ENCODE measurements around the gene TNNI3. TPM values are rescaled to one million over a fixed set of nuclear protein-coding genes. Genes with fewer than 3 reads are reported as not detected.

The TNNI3 gene
- total and polyA plus RNA-seq, 3 experiments from 2014 or later: not detected

- H3K27ac ChIP-seq (ENCODE audit: low read depth, low read length): no peak within 1 kb of the TSS
- Mint-ChIP-seq H3K9me3 (peaks cover 3 to 12% (median 7%) of the 10 kb centered on the region in 5 donors), H3K4me3 (peak within 1 kb of the TSS in 4 of 7 donors; percentile 17 to 59 (median 26)), H3K27me3 (peaks cover 27 to 33% of the 10 kb centered on the region in 2 donors), H3K4me1 (peaks cover 15 to 25% (median 18%) of the 10 kb centered on the region in 3 donors), H3K36me3 (peaks cover 0 to 1% (median 0%) of the 10 kb centered on the region in 3 donors), H3K27ac (peak within 1 kb of the TSS in 1 of 8 donors; percentile 58)
- DNase-seq: no peak
- H3K4me3 ChIP-seq (ENCODE audit: low read length): no peak within 1 kb of the TSS
- H3K9me3 ChIP-seq (ENCODE audit: low read length): peaks cover 10% of the 10 kb centered on the region
- no peaks in the 10 kb centered on the region for H3K36me3 ChIP-seq (ENCODE audit: insufficient read depth, low read length)
- POLR2A ChIA-PET: no interaction called here
- peaks cover 14% of the 10 kb centered on the region for H3K27me3 ChIP-seq (ENCODE audit: insufficient read depth, low read length, poor library complexity, severe bottlenecking)
- CTCF ChIA-PET: no interaction called here
- H3K4me1 ChIP-seq (ENCODE audit: insufficient read depth, low read length): peaks cover 23% of the 10 kb centered on the region
These were observed 8.2 kb downstream of the TNNI3 start, which contains the start of gene TNNT1 for GRCh38 chr19:55149078-55150003. Gene TNNT1, minus strand, starts transcription at chr19:55149206. Its CDS starts 2,049 bp downstream, at chr19:55147157.

GRCh38 chr19:55147545-55148251 is 9.8 kb downstream of the TNNI3 start:
- CTCF ChIA-PET: no interaction called here
- peak overlapping the region in 1 of 7 donors; percentile 59 for H3K4me3 Mint-ChIP-seq
- DNase-seq: no peak
- Histone ChIP-seq H3K27me3 (ENCODE audit: insufficient read depth, low read length, poor library complexity, severe bottlenecking) (peaks cover 15% of the 10 kb centered on the region), H3K27ac (ENCODE audit: low read depth, low read length) (peak overlapping the region; percentile 43), H3K4me3 (ENCODE audit: low read length) (no peak overlapping the region), H3K4me1 (ENCODE audit: insufficient read depth, low read length) (peaks cover 14% of the 10 kb centered on the region), H3K36me3 (ENCODE audit: insufficient read depth, low read length) (no peaks in the 10 kb centered on the region), H3K9me3 (ENCODE audit: low read length) (peaks cover 10% of the 10 kb centered on the region)
- peaks cover 0 to 12% (median 5%) of the 10 kb centered on the region in 5 donors for H3K9me3 Mint-ChIP-seq
- peaks cover 0 to 1% (median 0%) of the 10 kb centered on the region in 3 donors for H3K36me3 Mint-ChIP-seq
- POLR2A ChIA-PET: no interaction called here
- peak overlapping the region in 1 of 8 donors; percentile 38 for H3K27ac Mint-ChIP-seq
- H3K4me1 Mint-ChIP-seq: peaks cover 7 to 13% (median 8%) of the 10 kb centered on the region in 3 donors
- peaks cover 34 to 43% of the 10 kb centered on the region in 2 donors for H3K27me3 Mint-ChIP-seq

- peaks cover 17% of the 10 kb centered on the region for H3K27me3 ChIP-seq (ENCODE audit: insufficient read depth, low read length, poor library complexity, severe bottlenecking)
- CTCF ChIA-PET: interaction anchor here (1.0 kb wide), 1 partner anchor 155 kb away, joined by 3 read pairs; no protein-coding TSS in a partner anchor
- no peak overlapping the region for H3K27ac Mint-ChIP-seq
These were observed 10.7 kb downstream of the TNNI3 start for GRCh38 chr19:55146705-55147273.

GRCh38 chr19:55146078-55146704 is 11.3 kb downstream of the TNNI3 start:
- ChIA-PET CTCF (interaction anchor here (1.0 kb wide), 1 partner anchor 156 kb away, joined by 3 read pairs; no protein-coding TSS in a partner anchor), POLR2A (interaction anchor here (0.6 kb wide), 1 partner anchor 468 kb away, joined by 4 read pairs; no protein-coding TSS in a partner anchor)
- H3K36me3 Mint-ChIP-seq: no peaks in the 10 kb centered on the region
- H3K4me1 Mint-ChIP-seq: peaks cover 0 to 6% (median 1%) of the 10 kb centered on the region in 3 donors
- Histone ChIP-seq H3K4me1 (ENCODE audit: insufficient read depth, low read length) (no peaks in the 10 kb centered on the region), H3K27me3 (ENCODE audit: insufficient read depth, low read length, poor library complexity, severe bottlenecking) (peaks cover 23% of the 10 kb centered on the region), H3K36me3 (ENCODE audit: insufficient read depth, low read length) (no peaks in the 10 kb centered on the region), H3K9me3 (ENCODE audit: low read length) (no peaks in the 10 kb centered on the region), H3K27ac (ENCODE audit: low read depth, low read length) (no peak overlapping the region), H3K4me3 (ENCODE audit: low read length) (no peak overlapping the region)
- H3K4me3 Mint-ChIP-seq: no peak overlapping the region
- no peaks in the 10 kb centered on the region for H3K9me3 Mint-ChIP-seq
- H3K27me3 Mint-ChIP-seq: peaks cover 45 to 46% of the 10 kb centered on the region in 2 donors
- no peak overlapping the region for H3K27ac Mint-ChIP-seq
- no peak for DNase-seq

More at GRCh38 chr19:55146705-55147273, 10.7 kb downstream of the TNNI3 start:
- peaks cover 5% of the 10 kb centered on the region for H3K4me1 ChIP-seq (ENCODE audit: insufficient read depth, low read length)
- H3K36me3 ChIP-seq (ENCODE audit: insufficient read depth, low read length): no peaks in the 10 kb centered on the region
- H3K9me3 ChIP-seq (ENCODE audit: low read length): peaks cover 4% of the 10 kb centered on the region
- H3K27ac ChIP-seq (ENCODE audit: low read depth, low read length): peak overlapping the region; percentile 43
- POLR2A ChIA-PET: interaction anchor here (0.6 kb wide), 1 partner anchor 468 kb away, joined by 4 read pairs; no protein-coding TSS in a partner anchor
- H3K4me3 Mint-ChIP-seq: no peak overlapping the region
- no peak for DNase-seq
- no peaks in the 10 kb centered on the region for H3K36me3 Mint-ChIP-seq
- peaks cover 0 to 6% (median 2%) of the 10 kb centered on the region in 5 donors for H3K9me3 Mint-ChIP-seq
- peaks cover 40 to 43% of the 10 kb centered on the region in 2 donors for H3K27me3 Mint-ChIP-seq
- peaks cover 1 to 6% (median 2%) of the 10 kb centered on the region in 3 donors for H3K4me1 Mint-ChIP-seq
- no peak overlapping the region for H3K4me3 ChIP-seq (ENCODE audit: low read length)

GRCh38 chr19:55145232-55145631 is 12.3 kb downstream of the TNNI3 start:
- H3K36me3 Mint-ChIP-seq: no peaks in the 10 kb centered on the region
- Histone ChIP-seq H3K27ac (ENCODE audit: low read depth, low read length) (no peak overlapping the region), H3K4me1 (ENCODE audit: insufficient read depth, low read length) (no peaks in the 10 kb centered on the region), H3K4me3 (ENCODE audit: low read length) (no peak overlapping the region), H3K36me3 (ENCODE audit: insufficient read depth, low read length) (no peaks in the 10 kb centered on the region), H3K27me3 (ENCODE audit: insufficient read depth, low read length, poor library complexity, severe bottlenecking) (peaks cover 27% of the 10 kb centered on the region), H3K9me3 (ENCODE audit: low read length) (no peaks in the 10 kb centered on the region)
- H3K9me3 Mint-ChIP-seq: no peaks in the 10 kb centered on the region
- peaks cover 0 to 9% (median 1%) of the 10 kb centered on the region in 3 donors for H3K4me1 Mint-ChIP-seq
- ChIA-PET POLR2A (interaction anchor here (0.6 kb wide), 1 partner anchor 136 kb away, joined by 5 read pairs; no protein-coding TSS in a partner anchor), CTCF (interaction anchor here (6.5 kb wide), 1 partner anchor 359 kb away, joined by 80 read pairs; no protein-coding TSS in a partner anchor)
- DNase-seq: no peak
- H3K4me3 Mint-ChIP-seq: no peak overlapping the region
- H3K27ac Mint-ChIP-seq: no peak overlapping the region
- H3K27me3 Mint-ChIP-seq: peaks cover 49 to 52% of the 10 kb centered on the region in 2 donors

- POLR2A ChIA-PET: interaction anchor here (0.6 to 1.2 kb wide), 3 partner anchors 112 to 294 kb away, joined by 3 to 7 read pairs (median 4); no protein-coding TSS in a partner anchor
These were observed 15.8 kb downstream of the TNNI3 start for GRCh38 chr19:55141696-55142095.

GRCh38 chr19:55137915-55138314 is 19.6 kb downstream of the TNNI3 start:
- Histone ChIP-seq H3K36me3 (ENCODE audit: insufficient read depth, low read length) (no peaks in the 10 kb centered on the region), H3K9me3 (ENCODE audit: low read length) (no peaks in the 10 kb centered on the region), H3K27ac (ENCODE audit: low read depth, low read length) (no peak overlapping the region), H3K27me3 (ENCODE audit: insufficient read depth, low read length, poor library complexity, severe bottlenecking) (peaks cover 12% of the 10 kb centered on the region), H3K4me3 (ENCODE audit: low read length) (no peak overlapping the region), H3K4me1 (ENCODE audit: insufficient read depth, low read length) (no peaks in the 10 kb centered on the region)
- Mint-ChIP-seq H3K27me3 (peaks cover 38 to 47% of the 10 kb centered on the region in 2 donors), H3K27ac (no peak overlapping the region), H3K4me3 (no peak overlapping the region), H3K36me3 (no peaks in the 10 kb centered on the region), H3K9me3 (no peaks in the 10 kb centered on the region), H3K4me1 (peaks cover 0 to 5% (median 0%) of the 10 kb centered on the region in 3 donors)
- POLR2A ChIA-PET: no interaction called here
- CTCF ChIA-PET: no interaction called here
- DNase-seq: no peak

More at GRCh38 chr19:55141696-55142095, 15.8 kb downstream of the TNNI3 start:
- CTCF ChIA-PET: interaction anchor here (0.6 to 6.5 kb wide), 25 partner anchors 9 to 484 kb away, joined by 3 to 80 read pairs (median 4); partner anchors contain the start of genes ISOC2, NAT14, PPP1R12C and TMEM238
- H3K4me1 Mint-ChIP-seq: peaks cover 0 to 9% (median 0%) of the 10 kb centered on the region in 3 donors
- no peak for DNase-seq
- no peak overlapping the region for H3K27ac ChIP-seq (ENCODE audit: low read depth, low read length)
- H3K4me3 Mint-ChIP-seq: no peak overlapping the region
- no peaks in the 10 kb centered on the region for H3K4me1 ChIP-seq (ENCODE audit: insufficient read depth, low read length)
- no peak overlapping the region for H3K4me3 ChIP-seq (ENCODE audit: low read length)
- no peaks in the 10 kb centered on the region for H3K9me3 ChIP-seq (ENCODE audit: low read length)
- H3K36me3 Mint-ChIP-seq: no peaks in the 10 kb centered on the region
- H3K9me3 Mint-ChIP-seq: no peaks in the 10 kb centered on the region
- H3K36me3 ChIP-seq (ENCODE audit: insufficient read depth, low read length): no peaks in the 10 kb centered on the region
- H3K27me3 ChIP-seq (ENCODE audit: insufficient read depth, low read length, poor library complexity, severe bottlenecking): peaks cover 27% of the 10 kb centered on the region
- no peak overlapping the region for H3K27ac Mint-ChIP-seq
- peaks cover 51 to 53% of the 10 kb centered on the region in 2 donors for H3K27me3 Mint-ChIP-seq
